Activated CD4-positive, CD25-positive, alpha-beta regulatory T cell treated with anti-CD3 and anti-CD28 coated beads, Interleukin-2, amount 50 U/mL, for 16 hours (primary cell): ENCODE data around the gene ZMIZ1.

Experiments
- DNase-seq: peaks from one replicate; pipeline ENCODE4 v3.0.0-alpha.2; 2020; ENCODE audit warnings: low read depth, low spot score

Gene ZMIZ1

DNA sequence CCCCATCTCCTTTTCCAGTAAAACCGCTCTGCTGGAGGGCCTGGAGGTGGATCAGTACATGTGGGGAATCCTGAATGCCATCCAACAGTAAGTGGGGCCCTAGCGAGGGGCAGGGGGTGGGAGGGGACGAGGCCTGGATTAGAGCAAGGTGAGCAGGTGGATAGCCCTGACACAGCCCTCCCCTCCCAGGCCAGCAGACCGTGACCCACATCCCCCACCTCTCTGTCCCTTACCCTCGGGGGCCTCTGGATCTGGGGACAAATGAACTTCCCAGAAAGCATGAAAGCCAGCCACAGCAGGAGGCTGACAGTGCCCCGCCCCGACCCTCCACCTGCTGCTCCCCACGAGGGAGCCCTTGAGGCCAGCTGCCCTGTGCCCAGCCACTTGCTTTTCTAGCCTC, 236.7 kb downstream of the ZMIZ1 start:
- DNase-seq = no peak

DNA sequence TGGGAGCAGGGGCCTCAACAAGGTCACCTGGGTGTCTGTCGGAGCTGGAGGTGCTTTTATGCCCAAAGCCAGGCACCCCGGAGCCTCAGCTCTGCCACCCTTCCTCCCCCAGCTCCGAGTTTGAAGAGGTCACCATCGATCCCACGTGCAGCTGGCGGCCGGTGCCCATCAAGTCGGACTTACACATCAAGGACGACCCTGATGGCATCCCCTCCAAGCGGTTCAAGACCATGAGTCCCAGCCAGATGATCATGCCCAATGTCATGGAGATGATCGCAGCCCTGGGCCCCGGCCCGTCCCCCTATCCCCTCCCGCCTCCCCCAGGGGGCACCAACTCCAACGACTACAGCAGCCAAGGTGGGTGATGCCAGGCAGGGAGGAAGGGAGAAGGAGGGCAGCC, 237.2 kb downstream of the ZMIZ1 start:
- DNase-seq = no peak

DNA sequence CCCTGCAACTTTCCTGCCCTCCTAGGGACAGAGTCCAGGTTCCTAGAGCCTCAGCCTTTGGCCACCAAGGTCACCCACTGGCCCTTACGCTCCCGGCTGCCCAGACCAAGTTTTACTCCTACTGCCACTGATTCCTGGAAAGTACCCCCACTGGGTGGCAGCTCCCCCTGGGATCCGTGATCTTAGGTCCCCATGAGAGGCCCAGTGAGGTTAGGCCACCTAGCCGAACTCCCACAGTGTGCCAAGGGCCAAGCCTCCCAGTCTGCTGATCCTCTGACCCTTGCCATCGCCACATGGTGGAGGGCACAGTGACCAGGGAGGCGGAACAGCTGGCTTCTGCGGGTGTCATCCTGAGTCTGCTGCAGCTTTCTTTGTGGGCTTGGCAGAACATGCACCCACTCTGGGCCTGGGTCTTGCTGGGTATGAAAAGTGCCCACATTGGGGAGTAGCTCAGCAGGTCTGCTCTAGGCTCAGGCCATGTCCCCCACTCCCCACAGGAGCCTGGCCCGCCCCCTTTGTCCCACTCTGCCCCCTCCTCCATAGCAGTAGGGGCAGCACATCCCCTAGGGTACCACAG, 238.0 kb downstream of the ZMIZ1 start:
- DNase-seq = no peak

DNA sequence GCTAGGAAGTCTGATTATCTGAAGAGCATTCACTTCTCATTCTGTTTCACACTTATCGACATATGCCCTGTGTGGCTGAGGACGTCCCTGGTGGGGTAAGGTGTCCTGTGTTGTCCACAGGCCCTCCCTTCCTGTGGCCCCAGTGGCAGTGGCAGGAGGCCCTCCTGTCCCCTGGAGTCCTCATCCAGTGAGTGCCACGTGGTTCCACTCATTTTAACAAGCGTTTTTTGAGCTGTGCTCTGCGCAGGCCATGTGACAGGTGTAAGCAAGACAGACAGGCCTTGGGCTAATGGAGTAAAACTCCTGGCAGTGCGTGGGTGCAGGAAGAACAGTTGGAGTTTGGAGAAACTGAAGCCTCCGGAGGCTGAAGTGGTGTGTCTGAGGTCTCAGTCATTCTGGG, 239.2 kb downstream of the ZMIZ1 start:
- DNase-seq = no peak

DNA sequence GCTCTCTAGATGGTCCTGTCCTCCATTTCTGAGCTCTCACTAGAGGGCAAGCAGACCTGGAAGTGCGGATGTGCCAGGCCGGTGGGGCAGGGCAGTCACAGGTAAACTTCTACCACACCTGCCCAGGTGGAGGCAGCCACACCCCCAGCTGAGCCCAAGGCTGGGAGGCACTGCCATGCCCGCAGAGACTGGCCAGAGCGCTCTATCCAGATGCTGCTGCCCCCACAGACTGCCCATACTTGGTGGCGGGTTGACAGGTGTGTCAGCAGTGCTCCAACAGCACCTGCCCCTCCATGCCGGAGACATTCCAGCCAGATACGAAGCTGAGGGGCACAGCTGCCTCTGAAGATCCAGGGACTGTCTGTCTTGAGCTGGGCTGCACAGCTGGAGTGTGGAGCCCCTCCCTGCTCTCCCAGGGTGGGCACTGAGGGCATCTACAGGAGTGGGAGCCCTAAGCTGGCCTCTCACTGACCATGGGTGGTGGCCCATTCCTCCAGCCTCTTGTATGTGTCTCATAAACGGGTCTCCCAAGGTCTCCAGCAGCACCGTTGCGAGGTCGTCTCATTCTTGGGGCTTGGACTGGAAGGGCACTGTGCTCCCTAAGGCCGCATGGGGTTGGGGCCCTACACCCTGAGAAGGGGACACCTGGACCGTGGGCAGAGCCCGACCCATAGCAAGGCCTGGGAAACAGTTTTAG, 240.4 kb downstream of the ZMIZ1 start:
- DNase-seq = no peak

DNA sequence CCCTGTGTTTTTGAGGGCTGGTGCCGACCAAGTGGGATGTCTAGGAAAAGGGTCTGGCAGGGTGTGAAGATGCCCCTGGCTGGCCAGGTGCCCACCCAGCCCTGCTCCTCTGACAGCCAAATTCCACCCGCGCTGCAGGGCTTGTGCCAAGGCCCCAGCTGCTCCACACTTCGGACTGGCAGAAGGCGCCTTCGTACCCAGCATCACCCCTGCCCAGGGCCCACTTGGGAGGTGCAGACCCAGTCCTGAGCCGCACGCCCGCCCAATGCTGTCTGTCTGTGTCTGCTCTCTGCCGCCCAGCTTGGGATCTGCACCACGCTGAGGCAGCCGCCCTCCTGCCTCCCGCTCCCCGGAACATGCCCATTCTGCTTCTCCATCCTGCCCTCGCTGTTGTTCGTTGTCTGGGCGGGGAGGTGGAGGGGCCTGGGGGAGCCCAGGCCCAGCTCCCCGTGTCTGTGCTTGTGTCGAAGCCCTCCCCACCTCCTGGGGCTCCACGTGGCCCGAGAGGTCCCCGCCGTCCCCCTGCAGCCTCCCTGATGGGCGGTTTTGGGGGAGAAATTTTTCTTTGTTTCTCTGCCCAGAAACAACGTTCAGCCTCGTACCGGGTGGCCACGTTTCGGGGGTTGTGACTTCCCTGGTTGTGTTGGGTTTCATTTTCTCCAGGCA, 241.6 kb downstream of the ZMIZ1 start:
- DNase-seq = no peak

DNA sequence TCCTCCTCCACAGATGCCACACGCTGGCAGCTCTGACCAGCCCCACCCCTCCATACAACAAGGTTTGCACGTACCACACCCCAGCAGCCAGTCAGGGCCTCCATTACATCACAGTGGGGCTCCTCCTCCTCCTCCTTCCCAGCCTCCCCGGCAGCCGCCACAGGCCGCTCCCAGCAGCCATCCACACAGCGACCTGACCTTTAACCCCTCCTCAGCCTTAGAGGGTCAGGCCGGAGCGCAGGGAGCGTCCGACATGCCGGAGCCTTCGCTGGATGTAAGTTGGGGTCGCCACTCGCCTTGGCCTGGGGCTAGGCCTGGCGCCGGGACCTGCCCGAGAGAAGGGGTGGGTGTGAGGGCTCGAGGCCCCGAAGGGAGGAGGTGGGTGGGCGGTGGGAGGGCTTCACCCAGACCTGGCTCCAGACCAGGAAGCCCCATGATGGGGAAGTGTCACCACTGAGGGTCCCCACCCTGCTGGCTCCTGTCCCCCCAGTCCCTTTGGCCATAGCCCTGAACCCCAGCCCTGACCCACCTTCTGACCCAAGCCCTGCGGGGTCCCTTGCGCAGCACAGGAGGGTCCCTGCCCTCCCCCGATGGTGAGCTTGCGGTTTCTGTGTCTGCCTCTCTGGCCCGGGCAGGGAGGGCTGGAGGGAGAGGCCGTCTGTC, 242.3 kb downstream of the ZMIZ1 start:
- no peak for DNase-seq

DNA sequence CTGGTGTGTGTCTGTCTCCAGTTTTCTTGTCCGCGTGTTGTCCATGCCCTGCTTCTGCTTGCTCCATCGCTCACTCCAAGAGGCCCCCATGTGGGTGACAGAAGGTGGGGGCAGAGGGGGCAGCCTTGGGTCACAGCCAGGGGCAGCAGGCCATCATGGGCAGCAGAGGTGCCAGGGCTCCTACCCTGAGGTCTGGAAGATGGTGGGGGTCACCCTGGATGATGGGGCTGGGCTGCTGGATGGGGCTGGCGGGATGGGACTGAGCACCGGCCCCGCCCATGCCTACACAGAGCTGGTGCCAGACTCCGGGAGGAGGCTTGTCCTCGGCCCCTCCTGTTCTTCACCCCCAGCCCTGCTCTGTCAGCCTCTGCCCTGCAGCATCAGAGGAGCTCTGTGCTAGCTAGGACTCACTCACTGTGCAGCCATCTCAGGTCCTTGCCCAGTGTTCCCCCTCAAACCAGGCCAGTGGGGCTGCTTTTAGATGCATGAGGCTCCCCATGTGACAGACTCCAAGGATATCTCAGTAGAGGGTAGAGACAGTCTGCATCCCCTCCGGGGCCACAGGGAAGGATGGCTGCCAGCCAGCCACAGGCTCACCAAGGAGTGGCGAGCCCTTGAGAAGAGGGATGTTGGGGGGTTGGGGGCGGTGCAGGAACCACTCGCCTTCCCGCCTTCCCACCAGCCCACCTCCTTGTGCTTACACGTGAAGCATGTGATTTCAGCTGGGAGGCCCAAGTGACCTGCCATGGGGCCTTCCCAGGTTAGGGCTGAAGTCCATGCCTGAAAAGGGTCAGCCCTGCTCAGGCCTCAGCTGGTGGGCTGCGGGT, 243.0 kb downstream of the ZMIZ1 start:
- DNase-seq = no peak

DNA sequence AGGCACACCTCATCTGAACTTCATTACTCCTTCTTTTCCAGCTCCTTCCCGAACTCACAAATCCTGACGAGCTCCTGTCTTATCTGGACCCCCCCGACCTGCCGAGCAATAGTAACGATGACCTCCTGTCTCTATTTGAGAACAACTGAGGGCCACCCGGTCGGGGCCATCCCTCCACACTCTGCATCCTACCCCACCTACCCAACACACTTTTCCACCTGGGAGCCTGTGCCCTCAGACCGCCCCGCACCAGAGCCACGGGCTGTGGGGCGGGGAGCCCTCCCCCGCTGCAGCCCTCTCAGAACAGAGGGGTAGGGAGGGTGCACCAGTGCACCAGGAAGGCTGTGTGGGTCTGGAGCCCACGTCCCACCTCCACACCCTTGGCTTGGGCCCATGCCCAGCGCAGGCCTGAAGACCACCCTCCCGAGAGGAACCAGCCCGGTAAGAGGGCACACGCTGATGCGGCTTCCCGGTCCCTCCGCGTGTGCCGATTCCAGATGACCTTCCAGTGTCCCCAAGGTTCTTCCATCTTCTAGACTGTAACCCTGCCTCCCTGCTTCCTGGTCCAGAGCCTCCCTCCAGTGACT, 243.9 kb downstream of the ZMIZ1 start:
- DNase-seq = no peak

DNA sequence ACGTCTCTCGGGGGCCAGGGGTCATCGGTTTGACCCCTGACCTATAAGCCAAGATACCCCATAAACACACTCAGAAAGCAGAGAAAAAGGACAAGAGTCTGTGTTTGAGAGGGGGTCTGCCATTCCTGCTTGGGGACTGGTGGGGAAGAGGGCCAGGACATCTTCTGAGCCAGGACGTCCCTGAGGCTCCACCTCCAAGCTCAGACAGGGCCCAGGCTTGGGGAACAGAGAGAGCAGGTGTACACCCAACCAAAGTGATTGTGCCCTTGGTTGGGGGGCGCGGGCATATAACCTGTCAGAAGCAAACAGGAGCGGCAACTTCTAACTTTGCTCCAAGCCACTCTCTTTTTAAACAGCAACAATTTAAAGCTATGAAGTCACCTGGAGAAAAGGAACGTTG, 244.6 kb downstream of the ZMIZ1 start:
- DNase-seq = no peak

DNA sequence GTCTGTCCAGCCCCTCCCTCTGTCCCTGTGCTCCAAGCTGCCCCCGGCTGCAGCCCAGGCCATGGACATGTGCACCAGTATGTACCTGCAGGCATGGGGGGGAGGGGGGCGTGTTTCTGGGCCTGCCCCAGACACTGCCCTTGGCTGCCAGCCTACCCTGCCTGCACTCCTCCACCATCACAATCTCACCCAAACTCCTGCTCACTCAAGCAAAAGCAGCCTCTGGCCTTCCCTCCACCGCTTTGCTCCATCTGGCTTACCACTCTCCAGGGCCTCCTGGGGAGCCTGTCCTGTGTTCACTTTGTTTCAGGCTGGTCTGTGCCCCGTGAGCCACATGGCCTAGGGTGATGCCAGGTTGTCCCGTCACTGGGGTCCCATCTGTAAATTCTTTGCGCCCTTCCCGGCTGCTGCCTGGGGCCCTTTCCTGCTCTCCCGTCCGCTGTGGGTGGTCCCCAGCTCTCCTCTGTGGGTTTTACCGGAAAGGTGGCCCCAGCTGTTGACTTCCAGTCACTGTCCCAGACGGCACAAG, 245.2 kb downstream of the ZMIZ1 start:
- DNase-seq = no peak

DNA sequence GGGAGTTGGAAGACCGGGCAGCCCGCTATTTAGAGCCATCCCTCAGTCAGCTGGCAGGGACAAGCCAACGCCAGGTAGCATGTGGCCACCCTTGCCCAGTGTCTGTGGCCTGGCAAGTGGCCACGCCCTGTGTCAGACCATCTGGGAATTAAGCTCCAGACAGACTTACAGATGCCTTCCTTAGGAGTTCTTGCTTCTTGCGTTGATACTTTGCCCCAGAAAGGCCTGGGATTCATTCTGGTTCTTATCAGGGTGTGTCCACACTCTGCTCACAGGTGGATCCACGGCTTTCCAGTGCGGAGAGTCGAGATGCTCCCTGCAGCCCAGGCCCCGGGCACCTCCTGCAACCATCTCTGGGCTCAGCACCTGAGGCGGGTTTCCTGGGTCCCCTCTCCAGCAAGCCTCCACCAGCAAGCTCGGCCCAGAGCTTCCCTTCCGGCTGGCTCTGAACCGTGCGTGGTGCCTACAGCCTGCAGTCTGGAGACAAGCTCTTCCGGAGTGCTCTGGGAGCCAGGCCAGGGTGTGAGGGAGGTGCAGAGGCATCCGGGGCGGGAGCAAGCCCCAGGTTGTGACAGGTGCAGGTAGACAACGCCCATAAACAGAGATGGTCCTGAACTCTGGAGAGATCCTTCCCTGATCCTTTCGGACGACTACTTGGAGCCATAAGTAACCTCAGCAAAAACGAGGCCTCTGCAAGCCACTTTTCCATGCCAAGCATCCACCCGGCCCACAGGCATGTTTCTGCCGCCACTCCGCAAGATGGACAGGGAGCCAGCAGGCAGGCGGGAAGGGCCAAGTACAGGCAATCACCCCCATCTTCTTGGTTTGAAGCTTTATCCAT, 246.2 kb downstream of the ZMIZ1 start:
- no peak for DNase-seq

DNA sequence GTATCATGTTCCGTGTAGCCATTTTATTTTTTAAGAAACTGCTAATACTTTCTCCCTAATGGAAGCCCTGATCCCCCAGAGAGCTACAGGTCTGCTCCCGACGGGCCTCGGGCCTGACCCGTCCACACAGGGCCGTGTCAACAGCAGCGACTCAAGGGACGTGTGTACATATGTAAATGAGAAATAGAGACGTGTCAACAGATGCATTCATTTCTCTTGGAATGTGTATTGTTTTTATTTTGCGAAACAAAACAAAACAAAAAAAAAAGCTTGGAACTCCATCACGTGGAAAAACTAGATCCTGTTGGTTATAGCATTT, 246.8 kb downstream of the ZMIZ1 start:
- no peak for DNase-seq

DNA sequence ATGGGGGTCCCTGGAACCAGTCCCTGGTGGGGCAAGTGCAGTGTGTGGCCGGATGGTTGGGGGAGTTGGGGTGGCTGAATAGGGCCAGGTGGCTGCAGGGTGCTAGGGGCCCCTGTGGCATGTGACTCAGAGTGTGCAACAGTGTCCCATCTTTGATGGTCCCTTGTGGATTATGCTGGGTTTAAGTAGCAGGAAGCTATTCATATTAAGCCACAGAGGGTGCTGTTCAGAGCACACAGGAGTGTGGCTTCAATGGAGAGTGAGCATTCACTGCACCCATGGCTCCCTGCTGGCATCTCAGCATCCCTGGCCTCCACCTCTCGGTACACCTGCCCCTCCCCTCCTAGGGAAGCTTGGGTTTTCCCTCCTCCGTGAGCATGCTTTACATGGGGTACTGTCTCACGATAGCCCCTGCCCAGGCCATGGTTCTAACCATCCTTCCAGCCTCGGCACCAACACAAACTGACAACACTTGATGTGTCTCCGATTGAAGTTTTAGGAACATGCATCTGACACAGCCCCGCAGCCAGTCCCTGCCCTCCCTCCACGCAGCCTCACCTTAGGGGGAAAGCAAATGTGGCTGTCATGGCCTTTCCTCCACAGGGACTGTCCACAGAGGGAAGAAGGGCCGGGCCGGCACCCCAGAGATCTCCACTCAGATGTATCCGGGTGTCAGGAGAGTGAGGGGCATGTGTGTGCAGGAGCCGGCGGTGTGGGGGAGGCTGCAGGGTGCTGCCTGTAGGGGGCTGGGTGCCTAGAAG, 248.1 kb downstream of the ZMIZ1 start:
- DNase-seq = no peak

DNA sequence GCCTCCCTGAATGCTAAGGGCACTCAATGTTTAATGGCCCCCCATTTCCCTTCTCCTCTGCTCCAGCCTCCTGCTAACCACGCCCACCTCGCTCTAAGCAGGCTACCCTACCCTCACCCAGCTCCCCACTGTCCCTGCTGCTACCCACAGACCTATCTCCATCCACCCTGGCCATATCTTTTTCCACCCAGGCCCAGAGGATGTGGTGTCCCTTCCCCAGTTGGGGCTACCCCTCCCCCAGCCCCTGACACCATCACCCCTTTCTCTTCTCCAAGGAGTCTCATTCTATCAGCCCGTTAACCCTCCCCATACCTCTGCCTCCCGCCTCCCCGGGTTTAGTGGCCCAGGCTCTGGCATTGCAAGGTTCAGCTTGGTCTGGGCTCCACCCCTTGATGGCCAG, 249.6 kb downstream of the ZMIZ1 start:
- no peak for DNase-seq

DNA sequence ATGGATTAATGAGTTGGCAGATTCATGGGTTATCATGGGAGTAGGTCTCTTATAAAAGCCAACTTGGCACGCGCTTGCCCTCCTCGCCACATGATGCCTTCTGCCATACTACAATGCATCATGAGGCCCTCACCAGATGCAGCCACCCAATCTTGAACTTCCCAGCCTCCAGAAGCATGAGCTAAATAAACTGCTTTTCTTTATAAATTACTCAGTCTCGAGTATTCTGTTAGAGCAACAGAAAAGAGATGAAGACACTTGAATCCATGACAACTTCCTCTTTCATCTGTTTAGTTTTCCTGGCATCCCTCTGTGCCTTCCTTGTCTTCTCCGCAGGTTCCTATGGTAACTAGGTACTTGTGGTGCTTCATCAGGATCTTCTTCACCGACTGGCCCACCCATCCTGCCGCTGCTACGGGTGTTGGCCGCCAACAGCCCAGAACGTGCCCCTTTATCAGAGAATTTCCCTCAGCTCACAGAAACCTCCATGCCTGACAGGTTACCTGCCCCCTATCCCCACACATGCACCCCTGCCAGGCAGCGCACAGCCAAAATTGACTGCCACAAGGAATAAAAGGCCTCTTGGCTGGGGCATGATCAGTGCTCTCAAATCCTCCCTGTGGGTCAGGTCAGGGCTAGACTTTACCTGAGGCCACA, 250.5 kb downstream of the ZMIZ1 start:
- DNase-seq = no peak

DNA sequence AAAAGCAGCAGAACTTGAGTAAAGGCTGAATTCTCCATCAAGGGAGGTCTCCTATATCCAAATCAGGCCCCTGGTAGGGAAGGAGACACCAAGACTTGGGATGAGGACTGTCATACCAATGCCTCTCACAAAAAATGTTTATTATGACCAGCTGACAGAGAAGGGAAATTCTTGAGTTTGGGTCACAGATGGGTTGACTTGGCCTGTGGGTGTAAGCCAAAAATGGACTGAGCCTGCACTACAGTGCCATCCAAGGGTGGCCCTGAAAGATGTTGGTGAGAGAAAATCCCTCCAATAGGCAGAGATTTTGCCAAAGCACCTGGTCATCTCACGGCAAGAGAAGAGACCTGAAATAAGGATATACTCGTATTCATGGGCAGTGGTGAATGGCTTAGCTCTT, 251.6 kb downstream of the ZMIZ1 start:
- no peak for DNase-seq

DNA sequence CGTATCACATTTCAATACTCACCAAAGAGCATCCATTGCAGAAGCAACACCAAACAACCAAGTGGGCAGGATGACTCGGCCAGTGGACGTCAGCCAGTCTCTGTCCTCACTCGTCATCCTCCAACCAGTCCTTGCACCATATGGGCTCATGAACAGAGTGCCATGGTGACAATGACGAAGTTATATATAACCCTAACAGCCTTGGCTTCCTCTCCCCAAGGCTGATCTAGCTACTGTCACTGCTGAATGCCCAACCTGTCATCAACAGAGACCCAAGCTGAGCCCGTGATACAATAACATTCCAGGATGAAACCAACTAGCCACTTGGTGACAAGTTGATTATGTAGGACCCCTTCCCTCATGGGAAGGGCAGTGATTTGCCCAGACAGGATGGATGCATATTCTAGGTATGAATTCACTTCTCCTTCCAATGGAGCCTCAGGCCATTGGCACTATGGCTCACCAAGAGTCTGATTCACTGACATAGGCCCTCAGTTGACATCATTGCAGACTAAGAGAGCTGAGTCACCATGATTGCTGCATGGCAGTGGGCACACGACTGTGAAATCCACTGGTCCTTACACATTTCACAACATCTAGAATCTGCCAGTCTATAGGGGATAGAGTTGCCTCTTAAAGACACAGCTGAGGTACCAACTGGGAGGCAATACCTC, 252.2 kb downstream of the ZMIZ1 start:
- no peak for DNase-seq

DNA sequence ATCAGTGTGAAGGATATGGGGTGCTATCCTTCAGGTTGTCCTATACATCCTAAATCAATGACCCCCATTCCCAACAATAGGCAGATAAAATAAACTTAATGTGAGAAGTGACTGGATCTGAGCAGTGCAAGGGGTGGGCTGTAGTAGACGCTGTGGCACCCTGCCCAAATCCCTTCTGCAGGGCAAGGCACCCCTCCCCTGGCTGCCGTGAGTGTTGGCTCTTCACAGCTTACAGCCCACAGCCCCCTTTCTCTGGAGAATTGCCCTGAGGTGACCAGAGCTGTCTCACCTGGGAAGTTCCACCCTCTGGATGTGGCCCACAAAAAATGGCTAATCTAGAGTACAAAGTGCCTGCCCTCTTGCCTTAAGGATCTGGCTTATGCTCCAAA, 252.7 kb downstream of the ZMIZ1 start:
- DNase-seq = no peak
